SK-N-SH treated with all-trans-retinoic acid at 6 μM for 48 hours (cell line): ENCODE measurements around the gene KLHL24.

Source experiments
- TCF4 ChIP-seq: fragments of 250-450 bp; sonication (Bioruptor Pico); IDR thresholded peaks from 2 replicates; pipeline ENCODE4 v1.8.0; 2021; ENCODE audit warnings: mild to moderate bottlenecking, moderate library complexity, borderline replicate concordance
- ZNF565 ChIP-seq: fragments of 450-650 bp; formaldehyde crosslinking; conservative IDR thresholded peaks from 2 replicates; pipeline ENCODE4 v1.5.0; 2020; ENCODE audit warnings: low read depth, mild to moderate bottlenecking, moderate library complexity
- TF ChIP-seq, protein P1 (sequence below): fragments of 250-450 bp; sonication (Bioruptor Pico); IDR thresholded peaks from 2 replicates; pipeline ENCODE4 v1.5.1; 2021; ENCODE audit warnings: mild to moderate bottlenecking, moderate library complexity
- TF ChIP-seq, protein P2 (sequence below): fragments of 250-450 bp; sonication (Bioruptor Pico); IDR thresholded peaks from 2 replicates; pipeline ENCODE4 v1.5.1; 2020; ENCODE audit warnings: low read depth, mild to moderate bottlenecking, moderate library complexity

DNA sequence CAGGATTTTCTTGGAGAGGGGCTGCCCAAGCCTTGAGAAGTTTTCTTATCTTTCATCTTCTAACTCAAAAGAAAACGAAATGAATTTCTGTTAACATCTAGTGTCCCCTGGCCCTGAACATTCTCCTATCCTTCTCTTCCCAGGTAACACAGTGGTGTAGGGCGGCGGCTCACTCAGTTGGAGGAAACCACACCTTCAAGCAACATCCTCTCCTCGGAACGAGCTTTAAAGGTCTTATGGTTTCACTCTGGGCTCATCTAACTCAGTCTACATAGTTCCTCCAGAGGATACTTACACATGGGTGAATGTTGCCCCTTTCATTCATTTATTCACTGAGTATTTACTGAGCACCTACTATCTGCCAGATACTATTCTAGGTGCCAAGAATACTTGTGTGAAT is 48.9 kb upstream of the KLHL24 start:
- no peak for TF ChIP-seq TCF4 (CRISPR knock-in tag)
- TF ChIP-seq, protein P1, sequence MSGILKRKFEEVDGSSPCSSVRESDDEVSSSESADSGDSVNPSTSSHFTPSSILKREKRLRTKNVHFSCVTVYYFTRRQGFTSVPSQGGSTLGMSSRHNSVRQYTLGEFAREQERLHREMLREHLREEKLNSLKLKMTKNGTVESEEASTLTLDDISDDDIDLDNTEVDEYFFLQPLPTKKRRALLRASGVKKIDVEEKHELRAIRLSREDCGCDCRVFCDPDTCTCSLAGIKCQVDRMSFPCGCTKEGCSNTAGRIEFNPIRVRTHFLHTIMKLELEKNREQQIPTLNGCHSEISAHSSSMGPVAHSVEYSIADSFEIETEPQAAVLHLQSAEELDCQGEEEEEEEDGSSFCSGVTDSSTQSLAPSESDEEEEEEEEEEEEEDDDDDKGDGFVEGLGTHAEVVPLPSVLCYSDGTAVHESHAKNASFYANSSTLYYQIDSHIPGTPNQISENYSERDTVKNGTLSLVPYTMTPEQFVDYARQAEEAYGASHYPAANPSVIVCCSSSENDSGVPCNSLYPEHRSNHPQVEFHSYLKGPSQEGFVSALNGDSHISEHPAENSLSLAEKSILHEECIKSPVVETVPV (CRISPR knock-in tag), result no peak
- no peak for TF ChIP-seq ZNF565 (CRISPR knock-in tag)
- TF ChIP-seq, protein P2, sequence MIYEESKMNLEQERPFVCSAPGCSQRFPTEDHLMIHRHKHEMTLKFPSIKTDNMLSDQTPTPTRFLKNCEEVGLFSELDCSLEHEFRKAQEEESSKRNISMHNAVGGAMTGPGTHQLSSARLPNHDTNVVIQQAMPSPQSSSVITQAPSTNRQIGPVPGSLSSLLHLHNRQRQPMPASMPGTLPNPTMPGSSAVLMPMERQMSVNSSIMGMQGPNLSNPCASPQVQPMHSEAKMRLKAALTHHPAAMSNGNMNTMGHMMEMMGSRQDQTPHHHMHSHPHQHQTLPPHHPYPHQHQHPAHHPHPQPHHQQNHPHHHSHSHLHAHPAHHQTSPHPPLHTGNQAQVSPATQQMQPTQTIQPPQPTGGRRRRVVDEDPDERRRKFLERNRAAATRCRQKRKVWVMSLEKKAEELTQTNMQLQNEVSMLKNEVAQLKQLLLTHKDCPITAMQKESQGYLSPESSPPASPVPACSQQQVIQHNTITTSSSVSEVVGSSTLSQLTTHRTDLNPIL (CRISPR knock-in tag), result no peak
